ENCODE measurements around the gene SELPLG.
"Not testable (repeated sequence)": the region's sequence is repeated elsewhere in the genome, so short reads cannot be mapped to it uniquely, and the experiment has no call there.

The SELPLG gene

GRCh38 chr12:108663324-108664015 lies 29.8 kb upstream of the SELPLG start:
- DNase-seq (no peak), ATAC-seq (ENCODE audit: insufficient read depth, low read depth) (no peak)
- no peak overlapping the region for H3K4me2 ChIP-seq (ENCODE audit: insufficient read depth, low read length)
- H3K4me1 ChIP-seq (ENCODE audit: insufficient read depth, low read length), result peaks cover 13% of the 10 kb centered on the region
- peaks cover 21% of the 10 kb centered on the region for H3K36me3 ChIP-seq (ENCODE audit: insufficient read depth, low read length)
- TF ChIP-seq EZH2 (IDR thresholded peaks at IDR 0.05; ENCODE audit: borderline replicate concordance, low read depth, low read length, severe bottlenecking), result no peak
- TF ChIP-seq CTCF (IDR thresholded peaks at IDR 0.05; ENCODE audit: borderline replicate concordance, extremely low read depth, low read length, poor library complexity, severe bottlenecking), result no peak
- H3K4me3 ChIP-seq (ENCODE audit: low read depth in 1 of 2, low read length in 2 of 2), result no peak overlapping the region
- no peak overlapping the region for H3K27ac ChIP-seq (ENCODE audit: low read length)
- H3K79me2 ChIP-seq (ENCODE audit: insufficient read depth, low read length), result peaks cover 20% of the 10 kb centered on the region
- H3K9ac ChIP-seq (ENCODE audit: low read depth, low read length), result no peak overlapping the region
- H2AFZ ChIP-seq (ENCODE audit: low read depth, low read length), result no peak overlapping the region
- no peaks in the 10 kb centered on the region for H3K27me3 ChIP-seq (ENCODE audit: insufficient read depth, low read length, poor library complexity)
- H4K20me1 ChIP-seq (ENCODE audit: insufficient read depth, low read length), result no peaks in the 10 kb centered on the region
- no peaks in the 10 kb centered on the region for H3K9me3 ChIP-seq (ENCODE audit: insufficient read depth, low read length, severe bottlenecking)

- H3K36me3 ChIP-seq (ENCODE audit: insufficient read depth, low read length), result peaks cover 46% of the 10 kb centered on the region
- H3K79me2 ChIP-seq (ENCODE audit: insufficient read depth, low read length), result not testable (repeated sequence)
Measured at GRCh38 chr12:108658115-108658514, 24.4 kb upstream of the SELPLG start.

DNA sequence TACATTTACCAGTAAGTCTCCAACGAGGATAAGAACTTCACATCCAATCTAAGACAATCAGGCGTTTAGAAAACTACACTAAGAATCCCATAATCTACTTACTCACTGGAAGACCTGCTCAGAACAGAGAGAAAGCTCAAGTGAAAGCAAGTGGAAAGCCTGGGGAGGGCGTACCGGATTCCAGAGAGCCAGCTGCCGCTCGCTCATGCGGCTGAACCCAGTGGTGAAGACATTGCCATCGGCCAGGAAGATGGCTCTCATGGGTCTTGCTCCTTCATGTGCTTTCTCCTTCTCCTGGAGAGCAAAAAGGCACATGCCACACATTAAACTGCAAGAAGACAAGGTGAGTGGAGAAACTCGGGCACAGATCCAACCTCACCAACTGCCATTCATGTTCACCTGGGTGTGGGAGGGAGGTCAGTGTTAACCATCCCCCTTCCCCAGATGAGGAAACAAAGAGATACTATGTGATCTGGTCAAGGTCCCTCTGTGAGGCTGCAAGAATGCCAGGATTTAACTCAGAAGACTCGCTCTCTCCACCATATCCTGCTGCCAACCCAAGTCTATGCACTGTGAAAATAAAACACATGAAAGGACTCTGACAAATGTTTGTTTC lies 23.5 kb upstream of the SELPLG start:
- TF ChIP-seq CTCF (IDR thresholded peaks at IDR 0.05; ENCODE audit: borderline replicate concordance, extremely low read depth, low read length, poor library complexity, severe bottlenecking) (no peak), EZH2 (IDR thresholded peaks at IDR 0.05; ENCODE audit: borderline replicate concordance, low read depth, low read length, severe bottlenecking) (no peak)
- no peak overlapping the region for H3K4me3 ChIP-seq (ENCODE audit: low read depth in 1 of 2, low read length in 2 of 2)
- H3K79me2 ChIP-seq (ENCODE audit: insufficient read depth, low read length), result peaks cover 5% of the 10 kb centered on the region; the same call in 1 of the 2 replicates

More at GRCh38 chr12:108658115-108658514, 24.4 kb upstream of the SELPLG start:
- not testable (repeated sequence) for H3K4me1 ChIP-seq (ENCODE audit: insufficient read depth, low read length); H3K27me3 ChIP-seq (ENCODE audit: insufficient read depth, low read length, poor library complexity); H3K4me2 ChIP-seq (ENCODE audit: insufficient read depth, low read length); ATAC-seq (ENCODE audit: insufficient read depth, low read depth); H3K9ac ChIP-seq (ENCODE audit: low read depth, low read length); H3K9me3 ChIP-seq (ENCODE audit: insufficient read depth, low read length, severe bottlenecking); H3K4me3 ChIP-seq (ENCODE audit: low read depth in 1 of 2, low read length in 2 of 2); H2AFZ ChIP-seq (ENCODE audit: low read depth, low read length); H3K27ac ChIP-seq (ENCODE audit: low read length); DNase-seq; H4K20me1 ChIP-seq (ENCODE audit: insufficient read depth, low read length)

DNA sequence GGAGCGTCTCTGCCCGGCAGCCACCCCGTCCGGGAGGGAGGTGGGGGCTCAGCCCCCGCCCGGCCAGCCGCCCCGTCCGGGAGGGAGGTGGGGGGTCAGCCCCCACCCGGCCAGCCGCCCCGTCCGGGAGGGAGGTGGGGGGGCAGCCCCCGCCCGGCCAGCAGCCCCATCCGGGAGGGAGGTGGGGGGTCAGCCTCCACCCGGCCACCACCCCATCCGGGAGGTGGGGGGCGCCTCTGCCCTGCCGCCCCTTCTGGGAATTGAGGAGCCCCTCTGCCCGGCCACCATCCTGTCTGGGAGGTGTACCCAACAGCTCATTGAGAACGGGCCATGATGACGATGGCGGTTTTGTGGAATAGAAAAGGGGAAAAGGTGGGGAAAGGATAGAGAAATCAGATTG lies 22.6 kb upstream of the SELPLG start:
- not testable (repeated sequence) for H3K27me3 ChIP-seq (ENCODE audit: insufficient read depth, low read length, poor library complexity); H3K4me2 ChIP-seq (ENCODE audit: insufficient read depth, low read length); H3K4me1 ChIP-seq (ENCODE audit: insufficient read depth, low read length); H3K9ac ChIP-seq (ENCODE audit: low read depth, low read length); H3K4me3 ChIP-seq (ENCODE audit: low read depth in 1 of 2, low read length in 2 of 2); H3K27ac ChIP-seq (ENCODE audit: low read length); H2AFZ ChIP-seq (ENCODE audit: low read depth, low read length); H3K79me2 ChIP-seq (ENCODE audit: insufficient read depth, low read length); ATAC-seq (ENCODE audit: insufficient read depth, low read depth); H4K20me1 ChIP-seq (ENCODE audit: insufficient read depth, low read length); DNase-seq; H3K9me3 ChIP-seq (ENCODE audit: insufficient read depth, low read length, severe bottlenecking)
- peaks cover 56% of the 10 kb centered on the region for H3K36me3 ChIP-seq (ENCODE audit: insufficient read depth, low read length)

More for the DNA sequence above, 23.5 kb upstream of the SELPLG start:
- Histone ChIP-seq H3K9ac (ENCODE audit: low read depth, low read length) (no peak overlapping the region), H3K9me3 (ENCODE audit: insufficient read depth, low read length, severe bottlenecking) (no peaks in the 10 kb centered on the region), H3K27me3 (ENCODE audit: insufficient read depth, low read length, poor library complexity) (no peaks in the 10 kb centered on the region), H3K4me1 (ENCODE audit: insufficient read depth, low read length) (no peaks in the 10 kb centered on the region), H4K20me1 (ENCODE audit: insufficient read depth, low read length) (no peaks in the 10 kb centered on the region), H2AFZ (ENCODE audit: low read depth, low read length) (no peak overlapping the region), H3K36me3 (ENCODE audit: insufficient read depth, low read length) (peaks cover 55% of the 10 kb centered on the region), H3K27ac (ENCODE audit: low read length) (no peak overlapping the region), H3K4me2 (ENCODE audit: insufficient read depth, low read length) (no peak overlapping the region)
- DNase-seq (no peak), ATAC-seq (ENCODE audit: insufficient read depth, low read depth) (no peak)

DNA sequence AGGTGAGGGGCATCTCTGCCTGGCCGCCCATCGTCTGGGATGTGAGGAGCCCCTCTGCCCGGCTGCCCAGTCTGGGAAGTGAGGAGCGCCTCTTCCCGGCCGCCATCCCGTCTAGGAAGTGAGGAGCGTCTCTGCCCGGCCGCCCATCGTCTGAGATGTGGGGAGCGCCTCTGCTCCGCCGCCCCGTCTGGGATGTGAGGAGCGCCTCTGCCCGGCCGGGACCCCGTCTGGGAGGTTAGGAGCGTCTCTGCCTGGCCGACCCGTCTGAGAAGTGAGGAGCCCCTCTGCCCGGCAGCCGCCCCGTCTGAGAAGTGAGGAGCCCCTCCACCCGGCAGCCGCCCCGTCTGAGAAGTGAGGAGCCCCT lies 22.1 kb upstream of the SELPLG start:
- H3K9me3 ChIP-seq (ENCODE audit: insufficient read depth, low read length, severe bottlenecking); H3K4me3 ChIP-seq (ENCODE audit: low read depth in 1 of 2, low read length in 2 of 2); H3K9ac ChIP-seq (ENCODE audit: low read depth, low read length); H4K20me1 ChIP-seq (ENCODE audit: insufficient read depth, low read length); H3K27ac ChIP-seq (ENCODE audit: low read length); H3K4me2 ChIP-seq (ENCODE audit: insufficient read depth, low read length); H3K27me3 ChIP-seq (ENCODE audit: insufficient read depth, low read length, poor library complexity); H3K79me2 ChIP-seq (ENCODE audit: insufficient read depth, low read length); H2AFZ ChIP-seq (ENCODE audit: low read depth, low read length); H3K4me1 ChIP-seq (ENCODE audit: insufficient read depth, low read length); ATAC-seq (ENCODE audit: insufficient read depth, low read depth); DNase-seq: not testable (repeated sequence)
- peaks cover 59% of the 10 kb centered on the region for H3K36me3 ChIP-seq (ENCODE audit: insufficient read depth, low read length)

DNA sequence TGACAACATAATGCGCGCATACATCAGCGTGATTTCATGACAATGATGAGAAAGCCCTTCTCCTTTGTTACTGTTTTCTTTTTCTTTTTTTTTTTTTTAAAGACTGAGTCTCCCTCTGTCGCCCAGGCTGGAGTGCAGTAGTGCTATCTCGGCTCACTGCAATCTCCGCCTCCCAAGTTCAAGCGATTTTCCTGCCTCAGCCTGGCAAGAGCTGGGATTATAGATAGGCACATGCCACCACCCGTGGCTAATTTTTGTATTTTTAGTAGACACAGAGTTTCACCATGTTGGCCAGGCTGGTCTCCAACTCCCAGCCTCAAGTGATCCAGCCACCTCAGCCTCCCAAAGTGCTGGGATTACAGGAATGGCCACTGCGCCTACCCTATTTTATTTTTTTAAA lies 20.9 kb upstream of the SELPLG start:
- not testable (repeated sequence) for H3K4me1 ChIP-seq (ENCODE audit: insufficient read depth, low read length); H4K20me1 ChIP-seq (ENCODE audit: insufficient read depth, low read length); H2AFZ ChIP-seq (ENCODE audit: low read depth, low read length); H3K9me3 ChIP-seq (ENCODE audit: insufficient read depth, low read length, severe bottlenecking); ATAC-seq (ENCODE audit: insufficient read depth, low read depth); H3K4me2 ChIP-seq (ENCODE audit: insufficient read depth, low read length); H3K27ac ChIP-seq (ENCODE audit: low read length); DNase-seq; H3K4me3 ChIP-seq (ENCODE audit: low read depth in 1 of 2, low read length in 2 of 2); H3K9ac ChIP-seq (ENCODE audit: low read depth, low read length); H3K27me3 ChIP-seq (ENCODE audit: insufficient read depth, low read length, poor library complexity); H3K79me2 ChIP-seq (ENCODE audit: insufficient read depth, low read length)
- H3K36me3 ChIP-seq (ENCODE audit: insufficient read depth, low read length), result peaks cover 71% of the 10 kb centered on the region
